ELR (cell line): ENCODE measurements around the gene GALNT10.
A peak's percentile ranks its signal among the peaks of the same experiment; 100 is the strongest.

Experiments
- DNase-seq: peaks from one replicate; pipeline ENCODE4 v3.0.0-alpha.2; 2015; ENCODE audit warnings: low read depth

Gene GALNT10

GRCh38 chr5:154406826-154407225, 216.3 kb downstream of the GALNT10 start:
- no peak for DNase-seq

GRCh38 chr5:154408811-154409210, 218.3 kb downstream of the GALNT10 start:
- DNase-seq = no peak

- DNase-seq = no peak
Observed at GRCh38 chr5:154409230-154409840, 218.8 kb downstream of the GALNT10 start.

- no peak for DNase-seq
Observed at GRCh38 chr5:154410008-154410407, 219.5 kb downstream of the GALNT10 start.

- DNase-seq = no peak
Observed at GRCh38 chr5:154410786-154411185, 220.3 kb downstream of the GALNT10 start.

GRCh38 chr5:154411338-154411737, 220.8 kb downstream of the GALNT10 start:
- no peak for DNase-seq

GRCh38 chr5:154412316-154412715, 221.8 kb downstream of the GALNT10 start:
- DNase-seq = no peak

- no peak for DNase-seq
Observed at GRCh38 chr5:154412925-154413324, 222.4 kb downstream of the GALNT10 start.

- DNase-seq = no peak
Observed at GRCh38 chr5:154415114-154415513, 224.6 kb downstream of the GALNT10 start.

GRCh38 chr5:154418344-154418820, 227.8 kb downstream of the GALNT10 start:
- no peak for DNase-seq

- DNase-seq = no peak
Observed at GRCh38 chr5:154419236-154419635, 228.7 kb downstream of the GALNT10 start.

- peak; percentile 55 for DNase-seq
Observed at GRCh38 chr5:154421868-154422267, 231.3 kb downstream of the GALNT10 start.

GRCh38 chr5:154422298-154422697, 231.8 kb downstream of the GALNT10 start:
- no peak for DNase-seq

- DNase-seq = no peak
Observed at GRCh38 chr5:154428208-154428607, 237.7 kb downstream of the GALNT10 start.

GRCh38 chr5:154429341-154429740, 238.8 kb downstream of the GALNT10 start:
- DNase-seq = no peak

- DNase-seq = no peak
Observed at GRCh38 chr5:154430466-154430865, 239.9 kb downstream of the GALNT10 start.

GRCh38 chr5:154430961-154431630, 240.6 kb downstream of the GALNT10 start:
- no peak for DNase-seq

GRCh38 chr5:154435226-154435625, 244.7 kb downstream of the GALNT10 start:
- no peak for DNase-seq

GRCh38 chr5:154437281-154437965, 246.9 kb downstream of the GALNT10 start:
- no peak for DNase-seq

- no peak for DNase-seq
Observed at GRCh38 chr5:154440540-154440939, 250.0 kb downstream of the GALNT10 start.

GRCh38 chr5:154442801-154443200, 252.3 kb downstream of the GALNT10 start:
- DNase-seq = no peak

GRCh38 chr5:154444556-154445421, 254.3 kb downstream of the GALNT10 start:
- peak; percentile 43 for DNase-seq
